Activated CD4-positive, alpha-beta T cell treated with anti-CD3 and anti-CD28 coated beads, Interleukin-2, amount 10 ng/mL, durations not matched to agents 7 days and 5 days (primary cell): ENCODE data around the gene MAST4. TPM values are rescaled to one million over a fixed set of nuclear protein-coding genes. Genes with fewer than 3 reads are reported as not detected.

Source experiments
- CTCF ChIA-PET: fragments of 350-600 bp; sonication (Branson Sonifier 250); formaldehyde crosslinking; loops from one replicate; lab custom pipeline; 2021; ENCODE audit warnings: antibody characterized with exemption; lab: Charles Lee
- POLR2A ChIA-PET: fragments of 350-600 bp; sonication (Branson Sonifier 250); formaldehyde crosslinking; loops from one replicate; lab custom pipeline; 2021; ENCODE audit warnings: antibody characterized with exemption; lab: Charles Lee
- DNase-seq: peaks from one replicate; pipeline ENCODE4 v3.0.0-alpha.2; 2020
- H3K27ac Mint-ChIP-seq: one replicate; pipeline ENCODE4 v1.8.0; 2021; ENCODE audit warnings: mild to moderate bottlenecking, moderate library complexity, mixed read lengths
- H3K27me3 Mint-ChIP-seq: one replicate; pipeline ENCODE4 v1.8.0; 2021; ENCODE audit warnings: mixed read lengths
- H3K36me3 Mint-ChIP-seq: one replicate; pipeline ENCODE4 v1.8.0; 2021; ENCODE audit warnings: low read depth, mixed read lengths
- H3K4me1 Mint-ChIP-seq: one replicate; pipeline ENCODE4 v1.8.0; 2021; ENCODE audit warnings: mixed read lengths
- H3K4me3 Mint-ChIP-seq: one replicate; pipeline ENCODE4 v1.8.0; 2021; ENCODE audit warnings: mild to moderate bottlenecking, moderate library complexity, mixed read lengths
- H3K9me3 Mint-ChIP-seq: one replicate; pipeline ENCODE4 v1.8.0; 2021; ENCODE audit warnings: mixed read lengths
- total RNA-seq, 2 experiments: library from RNA; stranded (reverse); gene quantifications; one replicate each; pipeline ENCODE4 v1.2.3, GENCODE V29; 2021

The MAST4 gene
- total RNA-seq, 2 experiments from 2014 or later: 23.5 to 25.8 TPM

GRCh38 chr5:66854416-66854815, 258.2 kb downstream of the MAST4 start:
- peaks cover 7% of the 10 kb centered on the region for H3K4me1 Mint-ChIP-seq
- H3K27me3 Mint-ChIP-seq: peaks cover 13% of the 10 kb centered on the region
- no peaks in the 10 kb centered on the region for H3K9me3 Mint-ChIP-seq
- POLR2A ChIA-PET: no interaction called here
- CTCF ChIA-PET: interaction anchor here (1.6 kb wide), 1 partner anchor 37 kb away, joined by 3 read pairs; no protein-coding TSS in a partner anchor
- peaks cover under 1% of the 10 kb centered on the region for H3K36me3 Mint-ChIP-seq
- H3K4me3 Mint-ChIP-seq: no peak overlapping the region
- no peak for DNase-seq
- H3K27ac Mint-ChIP-seq: no peak overlapping the region

- peaks cover 12% of the 10 kb centered on the region for H3K4me1 Mint-ChIP-seq
- ChIA-PET POLR2A (no interaction called here), CTCF (interaction anchor here (1.0 to 1.6 kb wide), 3 partner anchors 9 to 61 kb away, joined by 3 read pairs; no protein-coding TSS in a partner anchor)
- H3K27ac Mint-ChIP-seq: no peak overlapping the region
- H3K36me3 Mint-ChIP-seq: no peaks in the 10 kb centered on the region
- no peak for DNase-seq
- no peaks in the 10 kb centered on the region for H3K9me3 Mint-ChIP-seq
- peaks cover 14% of the 10 kb centered on the region for H3K27me3 Mint-ChIP-seq
- H3K4me3 Mint-ChIP-seq: no peak overlapping the region
These were observed 260.0 kb downstream of the MAST4 start for GRCh38 chr5:66856041-66856805.

GRCh38 chr5:66859526-66859925, 263.3 kb downstream of the MAST4 start:
- no peak for DNase-seq
- no peaks in the 10 kb centered on the region for H3K9me3 Mint-ChIP-seq
- POLR2A ChIA-PET: no interaction called here
- no peak overlapping the region for H3K4me3 Mint-ChIP-seq
- CTCF ChIA-PET: no interaction called here
- H3K4me1 Mint-ChIP-seq: peaks cover 12% of the 10 kb centered on the region
- peaks cover 22% of the 10 kb centered on the region for H3K27me3 Mint-ChIP-seq
- H3K36me3 Mint-ChIP-seq: no peaks in the 10 kb centered on the region
- no peak overlapping the region for H3K27ac Mint-ChIP-seq

- ChIA-PET CTCF (interaction anchor here (0.7 kb wide), 1 partner anchor 9 kb away, joined by 3 read pairs; no protein-coding TSS in a partner anchor), POLR2A (no interaction called here)
- Mint-ChIP-seq H3K27ac (no peak overlapping the region), H3K36me3 (no peaks in the 10 kb centered on the region), H3K4me1 (peaks cover 12% of the 10 kb centered on the region), H3K9me3 (no peaks in the 10 kb centered on the region), H3K27me3 (peaks cover 22% of the 10 kb centered on the region), H3K4me3 (no peak overlapping the region)
- no peak for DNase-seq
These were observed 264.2 kb downstream of the MAST4 start for GRCh38 chr5:66860199-66860975.

GRCh38 chr5:66861402-66861801, 265.2 kb downstream of the MAST4 start:
- Mint-ChIP-seq H3K9me3 (no peaks in the 10 kb centered on the region), H3K4me1 (peaks cover 12% of the 10 kb centered on the region), H3K27me3 (peaks cover 23% of the 10 kb centered on the region), H3K36me3 (no peaks in the 10 kb centered on the region), H3K27ac (no peak overlapping the region), H3K4me3 (no peak overlapping the region)
- CTCF ChIA-PET: no interaction called here
- POLR2A ChIA-PET: no interaction called here
- no peak for DNase-seq

- Mint-ChIP-seq H3K4me3 (no peak overlapping the region), H3K27ac (no peak overlapping the region), H3K4me1 (peaks cover 10% of the 10 kb centered on the region), H3K36me3 (no peaks in the 10 kb centered on the region), H3K9me3 (no peaks in the 10 kb centered on the region), H3K27me3 (peaks cover 23% of the 10 kb centered on the region)
- POLR2A ChIA-PET: no interaction called here
- CTCF ChIA-PET: no interaction called here
- no peak for DNase-seq
These were observed 265.8 kb downstream of the MAST4 start for GRCh38 chr5:66862020-66862419.

- Mint-ChIP-seq H3K27ac (no peak overlapping the region), H3K36me3 (no peaks in the 10 kb centered on the region), H3K27me3 (peaks cover 23% of the 10 kb centered on the region), H3K4me3 (no peak overlapping the region), H3K4me1 (peaks cover 10% of the 10 kb centered on the region), H3K9me3 (no peaks in the 10 kb centered on the region)
- CTCF ChIA-PET: interaction anchor here (0.6 to 1.2 kb wide), 3 partner anchors 21 to 846 kb away, joined by 3 to 4 read pairs (median 3); no protein-coding TSS in a partner anchor
- POLR2A ChIA-PET: no interaction called here
- no peak for DNase-seq
These were observed 267.3 kb downstream of the MAST4 start for GRCh38 chr5:66863243-66864170.

GRCh38 chr5:66864240-66864884, 268.2 kb downstream of the MAST4 start:
- H3K27ac Mint-ChIP-seq: no peak overlapping the region
- ChIA-PET POLR2A (no interaction called here), CTCF (interaction anchor here (0.6 to 1.7 kb wide), 4 partner anchors 21 to 847 kb away, joined by 3 to 5 read pairs (median 4); no protein-coding TSS in a partner anchor)
- H3K4me1 Mint-ChIP-seq: peaks cover 10% of the 10 kb centered on the region
- peaks cover 22% of the 10 kb centered on the region for H3K27me3 Mint-ChIP-seq
- H3K4me3 Mint-ChIP-seq: no peak overlapping the region
- H3K36me3 Mint-ChIP-seq: no peaks in the 10 kb centered on the region
- DNase-seq: peak; percentile 29
- no peaks in the 10 kb centered on the region for H3K9me3 Mint-ChIP-seq

GRCh38 chr5:66867618-66868322, 271.6 kb downstream of the MAST4 start:
- Mint-ChIP-seq H3K27me3 (peaks cover 4% of the 10 kb centered on the region), H3K36me3 (no peaks in the 10 kb centered on the region), H3K27ac (no peak overlapping the region), H3K4me3 (no peak overlapping the region), H3K9me3 (no peaks in the 10 kb centered on the region), H3K4me1 (no peaks in the 10 kb centered on the region)
- ChIA-PET POLR2A (no interaction called here), CTCF (interaction anchor here (0.5 to 1.4 kb wide), 4 partner anchors 11 to 219 kb away, joined by 3 to 4 read pairs (median 3); no protein-coding TSS in a partner anchor)
- no peak for DNase-seq

- Mint-ChIP-seq H3K9me3 (no peaks in the 10 kb centered on the region), H3K4me3 (no peak overlapping the region), H3K36me3 (no peaks in the 10 kb centered on the region), H3K27ac (no peak overlapping the region), H3K4me1 (no peaks in the 10 kb centered on the region), H3K27me3 (peaks cover 4% of the 10 kb centered on the region)
- ChIA-PET CTCF (no interaction called here), POLR2A (no interaction called here)
- no peak for DNase-seq
These were observed 273.2 kb downstream of the MAST4 start for GRCh38 chr5:66869347-66869746.

- Mint-ChIP-seq H3K27ac (peak overlapping the region; percentile 16), H3K4me3 (no peak overlapping the region), H3K4me1 (no peaks in the 10 kb centered on the region), H3K9me3 (no peaks in the 10 kb centered on the region), H3K36me3 (no peaks in the 10 kb centered on the region), H3K27me3 (peaks cover 4% of the 10 kb centered on the region)
- DNase-seq: no peak
- POLR2A ChIA-PET: no interaction called here
- CTCF ChIA-PET: interaction anchor here (1.1 kb wide), 1 partner anchor 9 kb away, joined by 3 read pairs; no protein-coding TSS in a partner anchor
These were observed 274.5 kb downstream of the MAST4 start for GRCh38 chr5:66870708-66871107.
